Measurements from ENCODE around the gene RBM38. TPM values are rescaled to one million over a fixed set of nuclear protein-coding genes. Genes with fewer than 3 reads are reported as not detected.

Gene RBM38
- total RNA-seq, 2 donors from 2014 or later = 41.3 to 43.1 TPM

GRCh38 chr20:57397693-57398108 is 6.5 kb downstream of the RBM38 start:
- no peak for TF ChIP-seq CTCF (IDR thresholded peaks at IDR 0.05)
- Histone ChIP-seq H3K27me3 (no peaks in the 10 kb centered on the region), H3K4me3 (no peak overlapping the region), H3K36me3 (no peaks in the 10 kb centered on the region), H3K9ac (ENCODE audit: low read depth in 2 of 2, low read length in 2 of 2) (peak overlapping the region in 1 of 2 donors; percentile 66), H3K27ac (peak overlapping the region; percentile 16), H3K9me3 (no peaks in the 10 kb centered on the region), H3K4me1 (peaks cover 41% of the 10 kb centered on the region)
- DNase-seq = no peak
- intact Hi-C loops (cut with DNase I) = no loop called here

GRCh38 chr20:57398231-57398821 is 7.1 kb downstream of the RBM38 start:
- no peaks in the 10 kb centered on the region for H3K36me3 ChIP-seq
- no peaks in the 10 kb centered on the region for H3K9me3 ChIP-seq
- H3K27ac ChIP-seq = peak overlapping the region; percentile 16
- H3K4me1 ChIP-seq = peaks cover 34% of the 10 kb centered on the region
- H3K4me3 ChIP-seq = no peak overlapping the region
- H3K27me3 ChIP-seq = no peaks in the 10 kb centered on the region
- intact Hi-C loops (cut with DNase I) = no loop called here
- peak overlapping the region; percentile 58 to 66 for H3K9ac ChIP-seq (ENCODE audit: low read depth in 2 of 2, low read length in 2 of 2)
- peak; percentile 75 for DNase-seq
- TF ChIP-seq CTCF (IDR thresholded peaks at IDR 0.05) = no peak

GRCh38 chr20:57398901-57399535 is 7.8 kb downstream of the RBM38 start:
- peak overlapping the region; percentile 58 to 63 for H3K9ac ChIP-seq (ENCODE audit: low read depth in 2 of 2, low read length in 2 of 2)
- no peak for DNase-seq
- H3K9me3 ChIP-seq = no peaks in the 10 kb centered on the region
- intact Hi-C loops (cut with DNase I) = no loop called here
- peaks cover 31% of the 10 kb centered on the region for H3K4me1 ChIP-seq
- H3K4me3 ChIP-seq = no peak overlapping the region
- H3K36me3 ChIP-seq = no peaks in the 10 kb centered on the region
- no peaks in the 10 kb centered on the region for H3K27me3 ChIP-seq
- TF ChIP-seq CTCF (IDR thresholded peaks at IDR 0.05) = no peak
- H3K27ac ChIP-seq = peak overlapping the region; percentile 16

- no peaks in the 10 kb centered on the region for H3K9me3 ChIP-seq
- no peak overlapping the region for H3K4me3 ChIP-seq
- peaks cover 25% of the 10 kb centered on the region for H3K4me1 ChIP-seq
- no peaks in the 10 kb centered on the region for H3K36me3 ChIP-seq
- no peak for DNase-seq
- peak overlapping the region; percentile 16 for H3K27ac ChIP-seq
- H3K9ac ChIP-seq (ENCODE audit: low read depth in 2 of 2, low read length in 2 of 2) = peak overlapping the region in 1 of 2 donors; percentile 58
- intact Hi-C loops (cut with DNase I) = no loop called here
- H3K27me3 ChIP-seq = no peaks in the 10 kb centered on the region
- TF ChIP-seq CTCF (IDR thresholded peaks at IDR 0.05) = no peak
Observed at GRCh38 chr20:57399587-57400155, 8.5 kb downstream of the RBM38 start.

- no peak for TF ChIP-seq CTCF (IDR thresholded peaks at IDR 0.05)
- intact Hi-C loops (cut with DNase I) = no loop called here
- Histone ChIP-seq H3K9me3 (no peaks in the 10 kb centered on the region), H3K27me3 (no peaks in the 10 kb centered on the region), H3K4me3 (no peak overlapping the region), H3K4me1 (peaks cover 22% of the 10 kb centered on the region), H3K27ac (no peak overlapping the region), H3K9ac (ENCODE audit: low read depth in 2 of 2, low read length in 2 of 2) (peak overlapping the region in 1 of 2 donors; percentile 24), H3K36me3 (peaks cover 4% of the 10 kb centered on the region)
- no peak for DNase-seq
Observed at GRCh38 chr20:57400231-57400701, 9.1 kb downstream of the RBM38 start.
